NCI-H345 (cell line): ENCODE measurements around the gene TUBB2A.

Source experiments
- DNase-seq: peaks from one replicate; lab custom pipeline; 2025; lab: John Stamatoyannopoulos, UW

Gene TUBB2A

GRCh38 chr6:3118353-3119039 is 38.8 kb downstream of the TUBB2A start, which contains the start of gene BPHL:
Gene BPHL, plus strand, starts transcription at chr6:3118711. Its CDS starts 30 bp downstream, at chr6:3118741.
- DNase-seq: peak; percentile 78

- no peak for DNase-seq
These were observed 39.4 kb downstream of the TUBB2A start for GRCh38 chr6:3117912-3118352.

GRCh38 chr6:3114377-3114776 is 43.0 kb downstream of the TUBB2A start:
- DNase-seq: no peak

- DNase-seq: no peak
These were observed 47.6 kb downstream of the TUBB2A start for GRCh38 chr6:3109761-3110160.

GRCh38 chr6:3108746-3109414 is 48.5 kb downstream of the TUBB2A start:
- DNase-seq: no peak
